Measurements from ENCODE around the gene NUF2.

The NUF2 gene

DNA sequence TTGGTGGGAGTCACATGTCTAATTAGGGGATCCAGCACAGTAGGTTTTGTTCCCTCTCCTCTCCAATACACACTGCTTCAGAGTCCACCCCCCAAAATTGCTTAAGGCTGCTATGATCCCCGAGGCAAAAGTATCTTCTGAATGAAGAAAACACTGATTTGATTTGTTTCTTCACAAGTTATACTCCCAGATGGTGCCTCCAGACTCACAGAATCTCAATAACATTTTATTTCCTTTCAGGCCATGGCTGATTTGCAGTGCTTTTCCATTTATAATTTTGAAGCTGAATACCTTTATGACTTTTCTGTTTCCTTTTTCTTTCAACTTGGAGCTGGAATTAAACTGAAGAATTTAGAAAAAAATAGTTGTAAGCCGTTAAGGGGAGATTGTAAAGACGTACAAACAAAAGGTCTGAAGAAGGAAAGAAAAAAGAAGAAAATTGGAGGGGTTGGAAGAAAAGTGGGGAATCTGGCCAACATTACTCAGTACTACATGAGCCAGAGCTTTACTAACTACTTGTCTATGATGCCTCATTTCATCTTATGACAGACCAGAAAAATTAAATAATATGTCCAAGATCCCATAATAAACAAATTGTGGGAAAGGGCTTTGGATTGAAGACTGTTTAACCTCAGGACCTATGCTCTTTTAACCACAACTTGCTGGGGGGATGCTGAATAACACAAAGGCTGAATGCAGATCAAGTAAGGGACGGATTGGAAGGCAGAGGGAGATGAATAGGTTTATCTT, 75.9 kb downstream of the NUF2 start:
- intact Hi-C loops (cut with DNase I) = no loop called here
- no peak for DNase-seq

DNA sequence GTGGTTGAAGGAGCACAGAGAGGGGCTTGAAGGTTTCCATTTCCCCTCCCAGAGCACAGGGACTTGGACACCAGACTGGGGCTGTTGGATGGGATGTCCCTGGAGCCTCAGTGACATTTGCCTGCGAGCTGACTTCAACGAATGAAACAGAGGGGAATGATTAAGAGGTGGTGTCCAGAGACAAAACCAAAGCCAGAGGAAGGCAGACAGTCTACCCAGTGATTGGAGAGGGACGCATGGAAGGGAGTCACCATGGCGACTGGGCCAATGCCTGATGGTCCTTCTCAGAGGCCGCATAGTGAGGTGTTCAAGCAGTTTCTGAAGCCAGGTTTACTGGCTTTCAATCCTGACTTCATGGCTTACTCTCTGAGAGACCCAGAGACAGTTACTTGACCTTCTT, 77.2 kb downstream of the NUF2 start:
- no peak for DNase-seq
- intact Hi-C loops (cut with DNase I) = no loop called here

DNA sequence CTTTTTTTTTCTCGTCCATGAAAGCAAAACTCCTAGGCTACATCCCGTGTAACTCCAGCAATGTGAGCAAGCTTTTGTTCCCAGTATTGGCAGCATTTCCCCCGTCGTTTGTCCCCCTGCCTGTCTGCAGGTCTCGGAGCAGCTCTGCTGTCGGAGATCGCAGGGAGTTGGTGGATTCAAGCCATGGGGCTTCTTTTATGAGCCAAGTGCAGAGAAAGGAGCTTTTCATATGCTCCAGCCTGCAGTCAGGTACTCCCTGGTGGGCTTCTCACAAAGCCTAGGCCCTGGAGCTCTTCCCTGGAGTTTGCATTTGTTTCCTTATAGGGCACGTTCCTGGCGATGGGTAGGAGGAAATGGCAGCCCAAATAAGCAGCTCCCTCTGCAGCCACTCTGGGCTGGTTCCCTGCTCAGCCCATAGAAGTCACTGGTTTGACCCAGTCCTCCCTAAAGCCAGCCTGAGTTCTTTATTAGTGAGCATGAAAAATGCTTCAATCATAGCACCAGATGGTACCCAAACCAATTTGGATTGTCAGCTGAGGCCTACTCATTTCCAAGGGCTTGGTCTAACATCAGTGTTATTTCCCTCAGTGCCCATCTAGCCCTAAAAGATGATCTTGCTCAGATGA, 78.3 kb downstream of the NUF2 start:
- intact Hi-C loops (cut with DNase I) = no loop called here
- DNase-seq = peak in 8 of 10 donors; percentile 8 to 68 (median 30)

DNA sequence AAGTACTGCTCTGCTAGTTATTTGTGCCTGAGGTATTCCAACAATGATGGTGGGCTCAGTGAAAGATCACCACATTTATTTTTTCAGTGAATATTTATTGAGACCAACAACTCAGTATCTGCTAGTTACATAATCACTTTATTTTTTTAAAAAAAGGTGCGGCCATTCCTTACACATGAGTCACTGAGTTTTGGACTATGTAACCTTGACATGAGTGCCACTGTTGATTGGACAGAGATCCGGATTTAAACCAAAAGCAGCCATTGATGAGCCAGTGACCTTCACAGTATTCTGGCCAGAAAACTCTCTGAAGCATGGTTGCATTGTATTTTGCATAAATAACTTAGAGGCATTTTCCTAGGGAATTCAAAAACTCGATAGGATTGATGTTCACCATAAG, 79.5 kb downstream of the NUF2 start:
- intact Hi-C loops (cut with DNase I) = no loop called here

More for the DNA sequence above, 79.5 kb downstream of the NUF2 start:
- DNase-seq = no peak

Data from posterior cingulate gyrus (tissue), 11 donors.